H1 (cell line): ENCODE measurements around the gene PDE4D. TPM values are rescaled to one million over a fixed set of nuclear protein-coding genes. Genes with fewer than 3 reads are reported as not detected.

ENCODE experiments used
- CTCF ChIA-PET: fragments of 300-600 bp; sonication (Branson Sonifier 250); formaldehyde crosslinking; loops from one replicate; lab custom pipeline; 2021; ENCODE audit not compliant: partially characterized antibody; lab: Charles Lee
- POLR2A ChIA-PET: fragments of 300-600 bp; sonication (Branson Sonifier 250); formaldehyde crosslinking; loops from one replicate; lab custom pipeline; 2021; ENCODE audit warnings: inconsistent platforms; ENCODE audit not compliant: partially characterized antibody; lab: Charles Lee
- DNase-seq, 2 experiments: peaks; one replicate each; pipeline versions ENCODE4 v3.0.0 to v3.0.0-alpha.2; 2010 to 2022; ENCODE audit warnings: low spot score in 2 of 2, low read depth in 1 of 2, mixed read lengths in 1 of 2
- FAIRE-seq: peaks from 2 replicates; lab custom pipeline; 2011; peaks lifted over from hg19 to GRCh38; lab: Jason Lieb, UNC
- H2AFZ ChIP-seq: 2 replicates; pipeline ENCODE4 v1.8.1; 2012; ENCODE audit warnings: low read length, inconsistent platforms
- H2AK5ac ChIP-seq: 2 replicates; pipeline ENCODE4 v1.6.1; 2013; ENCODE audit warnings: low read depth, low read length
- H2BK120ac ChIP-seq: replicated peaks from 2 replicates; pipeline ENCODE3; 2013; ENCODE audit warnings: low read depth, low read length, inconsistent platforms
- H2BK12ac ChIP-seq: 2 replicates; pipeline ENCODE4 v1.6.1; 2013; ENCODE audit warnings: low read depth, low read length
- H2BK15ac ChIP-seq: 2 replicates; pipeline ENCODE4 v1.6.1; 2013; ENCODE audit warnings: low read length
- H2BK20ac ChIP-seq: 2 replicates; pipeline ENCODE4 v1.6.1; 2013; ENCODE audit warnings: low read length
- H2BK5ac ChIP-seq: 2 replicates; pipeline ENCODE4 v1.6.1; 2013; ENCODE audit warnings: low read depth, low read length
- H3K14ac ChIP-seq: 2 replicates; pipeline ENCODE4 v1.6.1; 2013; ENCODE audit warnings: inconsistent platforms; ENCODE audit not compliant: insufficient read length
- H3K18ac ChIP-seq: 2 replicates; pipeline ENCODE4 v1.6.1; 2013; ENCODE audit warnings: low read length; ENCODE audit errors: extremely low read depth
- H3K23ac ChIP-seq: 2 replicates; pipeline ENCODE4 v1.6.1; 2013; ENCODE audit warnings: inconsistent platforms; ENCODE audit not compliant: insufficient read length
- H3K23me2 ChIP-seq: 2 replicates; pipeline ENCODE4 v1.6.1; 2013; ENCODE audit warnings: low read depth, low read length
- H3K27ac ChIP-seq: 2 replicates; pipeline ENCODE4 v1.6.1; 2011; ENCODE audit warnings: low read depth, low read length, inconsistent platforms
- H3K27me3 ChIP-seq, 4 experiments: replicated peaks in 1 of 4; 1 replicate in 1 of 4; 2 replicates in 3 of 4; pipeline versions ENCODE4 v1.6.1 to v1.8.1; 2011 to 2013; ENCODE audit warnings: low read length in 3 of 4, mild to moderate bottlenecking in 3 of 4, inconsistent platforms in 2 of 4, mixed read lengths in 2 of 4, moderate library complexity in 1 of 4; ENCODE audit not compliant: control insufficient read depth in 3 of 4, insufficient read depth in 3 of 4; ENCODE audit errors: extremely low read depth in 1 of 4
- H3K36me3 ChIP-seq, 4 experiments: 2 replicates each; pipeline versions ENCODE4 v1.6.1 to v1.8.1; 2011 to 2013; ENCODE audit warnings: mild to moderate bottlenecking in 4 of 4, low read length in 3 of 4, moderate library complexity in 2 of 4, control low read depth in 1 of 4, inconsistent platforms in 1 of 4; ENCODE audit not compliant: insufficient read depth in 4 of 4, control insufficient read depth in 2 of 4
- H3K4ac ChIP-seq: replicated peaks from 2 replicates; pipeline ENCODE3; 2013; ENCODE audit warnings: low read length, low read depth, mixed read lengths, inconsistent platforms; ENCODE audit not compliant: insufficient read length
- H3K4me1 ChIP-seq, 4 experiments: replicated peaks in 1 of 4; 1 replicate in 1 of 4; 2 replicates in 3 of 4; pipeline versions ENCODE4 v1.6.1 to v1.8.1; 2011 to 2013; ENCODE audit warnings: low read length in 3 of 4, inconsistent platforms in 2 of 4, mixed read lengths in 1 of 4; ENCODE audit not compliant: insufficient read depth in 4 of 4, control insufficient read depth in 3 of 4
- H3K4me2 ChIP-seq, 2 experiments: 2 replicates each; pipeline versions ENCODE4 v1.6.1 to v1.8.1; 2011 to 2013; ENCODE audit warnings: low read depth in 2 of 2, low read length in 2 of 2, control low read depth in 1 of 2, inconsistent platforms in 1 of 2, mild to moderate bottlenecking in 1 of 2; ENCODE audit not compliant: insufficient read depth in 1 of 2
- H3K4me3 ChIP-seq, 4 experiments: fragments of 200-600, 300-600 bp in 1 of 4; sonication (generic), shearing (Covaris generic), sonication (Bioruptor Twin) in 1 of 4; 2 replicates each; pipeline versions ENCODE4 v1.5.1 to v1.8.1; 2011 to 2016; ENCODE audit warnings: low read length in 4 of 4, low read depth in 3 of 4, control low read depth in 2 of 4, inconsistent platforms in 2 of 4, mild to moderate bottlenecking in 2 of 4, mixed read lengths in 1 of 4, moderate library complexity in 1 of 4; ENCODE audit not compliant: insufficient read depth in 2 of 4; ENCODE audit errors: extremely low read depth in 1 of 4
- H3K56ac ChIP-seq: replicated peaks from 2 replicates; pipeline ENCODE3; 2013; ENCODE audit warnings: low read depth, mild to moderate bottlenecking, mixed read lengths, low read length, inconsistent platforms; ENCODE audit not compliant: insufficient read length
- H3K79me1 ChIP-seq: 2 replicates; pipeline ENCODE4 v1.6.1; 2013; ENCODE audit warnings: low read depth, low read length, control low read depth
- H3K79me2 ChIP-seq, 2 experiments: 2 replicates each; pipeline versions ENCODE4 v1.6.1 to v1.8.1; 2012 to 2013; ENCODE audit warnings: low read length in 2 of 2, mild to moderate bottlenecking in 2 of 2, inconsistent platforms in 1 of 2; ENCODE audit not compliant: insufficient read depth in 2 of 2, control insufficient read depth in 1 of 2
- H3K9ac ChIP-seq, 4 experiments: replicated peaks in 1 of 4; 1 replicate in 1 of 4; 2 replicates in 3 of 4; pipeline versions ENCODE4 v1.6.1 to v1.8.1; 2011 to 2013; ENCODE audit warnings: low read depth in 3 of 4, low read length in 3 of 4, control low read depth in 2 of 4, mild to moderate bottlenecking in 2 of 4, moderate library complexity in 2 of 4, inconsistent platforms in 1 of 4; ENCODE audit errors: extremely low read depth in 1 of 4
- H3K9me3 ChIP-seq, 2 experiments: 2 replicates each; pipeline versions ENCODE4 v1.6.1 to v1.8.1; 2012 to 2013; ENCODE audit warnings: mild to moderate bottlenecking in 2 of 2, moderate library complexity in 2 of 2, control low read depth in 1 of 2, inconsistent platforms in 1 of 2, low read depth in 1 of 2, low read length in 1 of 2, mixed read lengths in 1 of 2; ENCODE audit not compliant: insufficient read depth in 2 of 2
- H4K20me1 ChIP-seq, 2 experiments: replicated peaks in 1 of 2; 2 replicates each; pipeline versions ENCODE3 to v1.8.1; 2011 to 2013; ENCODE audit warnings: inconsistent platforms in 2 of 2, low read length in 2 of 2, mild to moderate bottlenecking in 1 of 2; ENCODE audit not compliant: insufficient read depth in 2 of 2, control insufficient read depth in 1 of 2
- H4K5ac ChIP-seq: 2 replicates; pipeline ENCODE4 v1.6.1; 2013; ENCODE audit warnings: low read length, low read depth, mixed read lengths, inconsistent platforms; ENCODE audit not compliant: insufficient read length
- H4K8ac ChIP-seq: 2 replicates; pipeline ENCODE4 v1.8.0; 2013; ENCODE audit warnings: mild to moderate bottlenecking, moderate library complexity, low read length, inconsistent platforms; ENCODE audit not compliant: insufficient read depth; ENCODE audit errors: extremely low read depth
- H4K91ac ChIP-seq: replicated peaks from 2 replicates; pipeline ENCODE3; 2013; ENCODE audit warnings: low read length, mixed read lengths, inconsistent platforms; ENCODE audit not compliant: insufficient read length
- BRCA1 ChIP-seq: IDR thresholded peaks from 2 replicates; pipeline ENCODE4 v1.6.1; 2012; ENCODE audit warnings: low read depth, low read length, improper control_type of control experiment
- CHD1 ChIP-seq: IDR thresholded peaks from 2 replicates; pipeline ENCODE4 v1.6.1; 2012; ENCODE audit warnings: low read depth, low read length, improper control_type of control experiment
- EP300 ChIP-seq, 2 experiments: IDR thresholded peaks; 1 replicate in 1 of 2; 2 replicates in 1 of 2; pipeline ENCODE4 v1.6.1; 2011 to 2012; ENCODE audit warnings: low read depth in 2 of 2, low read length in 2 of 2, mild to moderate bottlenecking in 2 of 2, borderline replicate concordance in 1 of 2, inconsistent platforms in 1 of 2, moderate library complexity in 1 of 2
- GABPA ChIP-seq: IDR thresholded peaks from 2 replicates; pipeline ENCODE4 v1.6.1; 2011; ENCODE audit warnings: mild to moderate bottlenecking, low read length, moderate library complexity, borderline replicate concordance; ENCODE audit not compliant: insufficient read depth
- KDM4A ChIP-seq: IDR thresholded peaks from one replicate; pipeline ENCODE4 v1.7.1; 2012; ENCODE audit warnings: low read depth, mild to moderate bottlenecking, moderate library complexity, low read length, inconsistent platforms; ENCODE audit not compliant: severe bottlenecking
- KDM5A ChIP-seq: fragments of 200-600 bp; IDR thresholded peaks from 2 replicates; pipeline ENCODE4 v1.7.1; 2012; ENCODE audit warnings: mild to moderate bottlenecking, low read length, inconsistent platforms, mixed read lengths
- NRF1 ChIP-seq: IDR thresholded peaks from 2 replicates; pipeline ENCODE4 v1.6.1; 2011; ENCODE audit warnings: mild to moderate bottlenecking, low read depth, low read length, improper control_type of control experiment
- PHF8 ChIP-seq: fragments of 200-600 bp; sonication (generic); conservative IDR thresholded peaks from 2 replicates; pipeline ENCODE4 v1.7.1; 2012; ENCODE audit warnings: low read depth, mild to moderate bottlenecking, inconsistent platforms, low read length, moderate library complexity
- RBBP5 ChIP-seq: IDR thresholded peaks from 2 replicates; pipeline ENCODE4 v1.7.1; 2012; ENCODE audit warnings: low read depth, mild to moderate bottlenecking, inconsistent platforms, low read length, moderate library complexity, borderline replicate concordance
- SIN3A ChIP-seq, 2 experiments: IDR thresholded peaks in 1 of 2; conservative IDR thresholded peaks in 1 of 2; 2 replicates each; pipeline ENCODE4 v1.6.1; 2011 to 2012; ENCODE audit warnings: low read length in 2 of 2, improper control_type of control experiment in 1 of 2, low read depth in 1 of 2, mild to moderate bottlenecking in 1 of 2
- YY1 ChIP-seq: IDR thresholded peaks from 2 replicates; pipeline ENCODE4 v1.6.1; 2011; ENCODE audit warnings: low read depth, mild to moderate bottlenecking, low read length
- WGBS, 2 experiments: shearing (Covaris generic) in 1 of 2; methylation state at CpG; one replicate each; pipeline versions ENCODE4 v1.1.6 to v1.1.7; 2013 to 2015; ENCODE audit warnings: low lambda C conversion rate in 2 of 2, mixed read lengths in 2 of 2, inconsistent platforms in 1 of 2, low coverage in 1 of 2, missing lambda C conversion rate in 1 of 2; ENCODE audit not compliant: insufficient replicate concordance in 2 of 2, insufficient coverage in 1 of 2, insufficient read length in 1 of 2; ENCODE audit errors: extremely low coverage in 1 of 2, missing lambda C conversion rate in 1 of 2; 5-methylcytosine and 5-hydroxymethylcytosine counted together
- polyA plus RNA-seq, 7 experiments: library from polyadenylated mRNA; depleted of rRNA in 3 of 7; stranded (reverse) in 5 of 7; unstranded in 2 of 7; fragments of >200 nt in 5 of 7; fragments of 200-250 nt in 2 of 7; gene quantifications; 1 replicate in 5 of 7; 2 replicates in 1 of 7; 4 replicates in 1 of 7; pipeline versions ENCODE4 v1.2.1 to v1.2.3, GENCODE V29; 2011 to 2013; ENCODE audit warnings: missing spikeins in 2 of 7, mixed read lengths in 2 of 7
- total RNA-seq: library from RNA; stranded (reverse); fragmentation: NEBNext Ultra II Directional; extraction: Animal tissue kit (Norgen Biotek cat#: 25700); gene quantifications from 2 replicates; pipeline ENCODE4 v1.2.1, GENCODE V29; 2021

The PDE4D gene
- total and polyA plus RNA-seq, 2 of the 8 experiments (the other 6 are each of a cell fraction or from before 2014, with no cell fraction given) = 2.3 to 3.7 TPM

GRCh38 chr5:59241552-59241951, 652.0 kb downstream of the PDE4D start:
- no peak overlapping the region for H4K91ac ChIP-seq
- H2BK12ac ChIP-seq = no peak overlapping the region
- no peak overlapping the region for H2BK120ac ChIP-seq
- no peak overlapping the region for H3K4me2 ChIP-seq
- no peak overlapping the region for H3K9ac ChIP-seq
- no peaks in the 10 kb centered on the region for H3K79me2 ChIP-seq
- no peak overlapping the region for H3K23ac ChIP-seq
- no peak overlapping the region for H2AFZ ChIP-seq
- H3K4me3 ChIP-seq = no peak overlapping the region
- FAIRE-seq (no peak), DNase-seq (no peak)
- TF ChIP-seq CHD1 (no peak), SIN3A (conservative IDR thresholded peaks at IDR 0.05 in 1 of 2, IDR thresholded peaks at IDR 0.05 in 1 of 2; ENCODE audit: low read depth in 1 of 2, low read length in 2 of 2) (no peak), NRF1 (no peak), RBBP5 (no peak), YY1 (no peak), EP300 (IDR thresholded peaks at IDR 0.05; ENCODE audit: borderline replicate concordance in 1 of 2, low read depth in 2 of 2, low read length in 2 of 2) (no peak), PHF8 (no peak), KDM4A (no peak), GABPA (no peak), BRCA1 (no peak), KDM5A (no peak)
- H2BK5ac ChIP-seq = no peak overlapping the region
- CTCF ChIA-PET = no interaction called here
- 95% methylated on average over 1 of the region's 1 CpG; no CpG with 5 or more reads in 1 of the 2 experiments for WGBS, 2 experiments
- no peak overlapping the region for H3K18ac ChIP-seq
- H3K4me1 ChIP-seq = peaks cover 0 to 3% (median 0%) of the 10 kb centered on the region in 4 experiments; a peak in 1 of 7 replicates
- no peaks in the 10 kb centered on the region for H3K9me3 ChIP-seq
- H2AK5ac ChIP-seq = no peak overlapping the region
- H2BK20ac ChIP-seq = no peak overlapping the region
- POLR2A ChIA-PET = no interaction called here
- H2BK15ac ChIP-seq = no peak overlapping the region
- no peaks in the 10 kb centered on the region for H3K23me2 ChIP-seq
- H3K27ac ChIP-seq = no peak overlapping the region
- H3K4ac ChIP-seq = no peak overlapping the region
- H4K5ac ChIP-seq = no peak overlapping the region
- no peaks in the 10 kb centered on the region for H3K79me1 ChIP-seq
- H3K27me3 ChIP-seq = no peaks in the 10 kb centered on the region
- no peaks in the 10 kb centered on the region for H3K36me3 ChIP-seq
- no peaks in the 10 kb centered on the region for H4K20me1 ChIP-seq
- no peak overlapping the region for H3K56ac ChIP-seq
- no peak overlapping the region for H4K8ac ChIP-seq
- H3K14ac ChIP-seq = no peak overlapping the region
